Mesendoderm (in vitro differentiated cells): ENCODE results near the gene SFI1.

ENCODE experiments used
- DNase-seq: peaks from one replicate; pipeline ENCODE4 v3.0.0; 2013
- H2AK5ac ChIP-seq: 2 replicates; pipeline ENCODE4 v1.6.1; 2013; ENCODE audit warnings: low read length, inconsistent platforms
- H2BK120ac ChIP-seq: 2 replicates; pipeline ENCODE4 v1.6.1; 2013; ENCODE audit warnings: low read depth, mild to moderate bottlenecking, low read length, moderate library complexity, mixed read lengths
- H2BK15ac ChIP-seq: replicated peaks from 2 replicates; pipeline ENCODE4 v1.6.1; 2013; ENCODE audit warnings: low read depth, mild to moderate bottlenecking, moderate library complexity
- H2BK5ac ChIP-seq: 2 replicates; pipeline ENCODE4 v1.6.1; 2013; ENCODE audit warnings: low read length, inconsistent platforms
- H3K18ac ChIP-seq: 2 replicates; pipeline ENCODE4 v1.6.1; 2013; ENCODE audit warnings: mild to moderate bottlenecking, low read length, mixed read lengths
- H3K23ac ChIP-seq: one replicate; pipeline ENCODE4 v1.6.1; 2013; ENCODE audit warnings: low read length
- H3K27ac ChIP-seq: 2 replicates; pipeline ENCODE4 v1.5.1; 2013; ENCODE audit warnings: low read depth, mild to moderate bottlenecking, inconsistent platforms, low read length, moderate library complexity
- H3K27me3 ChIP-seq: 2 replicates; pipeline ENCODE4 v1.6.1; 2013; ENCODE audit warnings: low read length, control low read depth, mild to moderate bottlenecking, inconsistent platforms; ENCODE audit not compliant: insufficient read depth, poor library complexity
- H3K36me3 ChIP-seq: 2 replicates; pipeline ENCODE4 v1.6.1; 2013; ENCODE audit warnings: low read length, inconsistent platforms; ENCODE audit not compliant: control insufficient read depth, insufficient read depth
- H3K4ac ChIP-seq: one replicate; pipeline ENCODE4 v1.6.1; 2013; ENCODE audit warnings: low read depth, mild to moderate bottlenecking, low read length, moderate library complexity
- H3K4me1 ChIP-seq: 2 replicates; pipeline ENCODE4 v1.6.1; 2013; ENCODE audit warnings: low read depth, low read length, inconsistent platforms; ENCODE audit not compliant: control insufficient read depth
- H3K4me2 ChIP-seq: 2 replicates; pipeline ENCODE4 v1.6.1; 2013; ENCODE audit warnings: low read length
- H3K4me3 ChIP-seq: 2 replicates; pipeline ENCODE4 v1.5.1; 2013; ENCODE audit warnings: mild to moderate bottlenecking, low read length
- H3K56ac ChIP-seq: one replicate; pipeline ENCODE4 v1.6.1; 2013; ENCODE audit warnings: low read length
- H3K79me1 ChIP-seq: 2 replicates; pipeline ENCODE4 v1.6.1; 2013; ENCODE audit warnings: low read length, inconsistent platforms
- H3K79me2 ChIP-seq: 2 replicates; pipeline ENCODE4 v1.6.1; 2013; ENCODE audit warnings: mild to moderate bottlenecking, low read length; ENCODE audit not compliant: control insufficient read depth, insufficient read depth
- H3K9ac ChIP-seq: 2 replicates; pipeline ENCODE4 v1.6.1; 2013; ENCODE audit warnings: low read length, inconsistent platforms
- H4K5ac ChIP-seq: one replicate; pipeline ENCODE4 v1.6.1; 2013; ENCODE audit warnings: low read length
- H4K8ac ChIP-seq: one replicate; pipeline ENCODE4 v1.6.1; 2013; ENCODE audit warnings: low read depth, mild to moderate bottlenecking, control low read depth, low read length, moderate library complexity
- WGBS: extraction: QIAGEN DNeasy Blood & Tissue Kit; methylation state at CpG from one replicate; pipeline ENCODE4 v1.1.7; 2013; ENCODE audit warnings: low lambda C conversion rate, missing lambda C conversion rate; ENCODE audit not compliant: insufficient coverage; ENCODE audit errors: extremely low coverage; 5-methylcytosine and 5-hydroxymethylcytosine counted together

The SFI1 gene

GRCh38 chr22:31609716-31610115 lies 113.4 kb downstream of the SFI1 start:
- no CpG with 5 or more reads among the region's 10 CpGs for WGBS
- H3K9ac ChIP-seq = no peak overlapping the region
- DNase-seq = no peak

GRCh38 chr22:31610611-31611010 lies 114.3 kb downstream of the SFI1 start:
- no peak overlapping the region for H3K18ac ChIP-seq
- no peak overlapping the region for H3K23ac ChIP-seq
- H3K4me3 ChIP-seq = no peak overlapping the region
- no peak overlapping the region for H4K5ac ChIP-seq
- H2BK120ac ChIP-seq = no peak overlapping the region
- no peak overlapping the region for H3K4ac ChIP-seq
- H3K56ac ChIP-seq = no peak overlapping the region
- no peak overlapping the region for H3K4me2 ChIP-seq
- no peak for DNase-seq
- no peak overlapping the region for H2BK5ac ChIP-seq
- no peaks in the 10 kb centered on the region for H3K4me1 ChIP-seq
- H3K79me2 ChIP-seq = no peaks in the 10 kb centered on the region
- no peaks in the 10 kb centered on the region for H3K27me3 ChIP-seq
- no CpG with 5 or more reads among the region's 6 CpGs for WGBS
- no peak overlapping the region for H3K27ac ChIP-seq
- H3K79me1 ChIP-seq = no peaks in the 10 kb centered on the region
- no peak overlapping the region for H2BK15ac ChIP-seq
- H4K8ac ChIP-seq = no peak overlapping the region
- no peaks in the 10 kb centered on the region for H3K36me3 ChIP-seq
- no peak overlapping the region for H2AK5ac ChIP-seq
- H3K9ac ChIP-seq = no peak overlapping the region

More at GRCh38 chr22:31609716-31610115, 113.4 kb downstream of the SFI1 start:
- Histone ChIP-seq H3K36me3 (no peaks in the 10 kb centered on the region), H2BK5ac (no peak overlapping the region), H3K79me2 (no peaks in the 10 kb centered on the region), H4K5ac (no peak overlapping the region), H3K4me2 (no peak overlapping the region), H3K18ac (no peak overlapping the region), H2AK5ac (no peak overlapping the region), H3K27me3 (no peaks in the 10 kb centered on the region), H4K8ac (no peak overlapping the region), H3K4ac (no peak overlapping the region), H3K4me1 (no peaks in the 10 kb centered on the region), H3K4me3 (no peak overlapping the region), H2BK120ac (no peak overlapping the region), H3K79me1 (no peaks in the 10 kb centered on the region), H2BK15ac (no peak overlapping the region), H3K27ac (no peak overlapping the region), H3K23ac (no peak overlapping the region), H3K56ac (no peak overlapping the region)

GRCh38 chr22:31611061-31611760 lies 114.9 kb downstream of the SFI1 start:
- Histone ChIP-seq H2BK5ac (no peak overlapping the region), H3K79me2 (no peaks in the 10 kb centered on the region), H3K36me3 (no peaks in the 10 kb centered on the region), H3K4me2 (no peak overlapping the region), H3K79me1 (no peaks in the 10 kb centered on the region), H3K4me1 (no peaks in the 10 kb centered on the region), H3K27ac (no peak overlapping the region), H3K4me3 (no peak overlapping the region), H3K23ac (no peak overlapping the region), H3K56ac (no peak overlapping the region), H4K5ac (no peak overlapping the region), H3K9ac (no peak overlapping the region), H2BK120ac (no peak overlapping the region), H3K27me3 (no peaks in the 10 kb centered on the region), H4K8ac (no peak overlapping the region), H3K18ac (no peak overlapping the region), H2AK5ac (no peak overlapping the region), H2BK15ac (no peak overlapping the region), H3K4ac (no peak overlapping the region)
- no CpG with 5 or more reads among the region's 16 CpGs for WGBS
- no peak for DNase-seq

- H3K27ac ChIP-seq = no peak overlapping the region
- no peak overlapping the region for H2AK5ac ChIP-seq
- no peaks in the 10 kb centered on the region for H3K79me1 ChIP-seq
- no peaks in the 10 kb centered on the region for H3K4me1 ChIP-seq
- no peak overlapping the region for H3K18ac ChIP-seq
- no peak overlapping the region for H2BK5ac ChIP-seq
- DNase-seq = no peak
- no peak overlapping the region for H3K23ac ChIP-seq
- no peaks in the 10 kb centered on the region for H3K79me2 ChIP-seq
- H3K27me3 ChIP-seq = no peaks in the 10 kb centered on the region
- H3K4ac ChIP-seq = no peak overlapping the region
- H3K4me2 ChIP-seq = no peak overlapping the region
- H3K4me3 ChIP-seq = no peak overlapping the region
- no peak overlapping the region for H3K56ac ChIP-seq
- H3K36me3 ChIP-seq = peaks cover 2% of the 10 kb centered on the region
- WGBS = no CpG with 5 or more reads among the region's 12 CpGs
- H4K8ac ChIP-seq = no peak overlapping the region
- H2BK15ac ChIP-seq = no peak overlapping the region
- no peak overlapping the region for H4K5ac ChIP-seq
- no peak overlapping the region for H3K9ac ChIP-seq
- H2BK120ac ChIP-seq = no peak overlapping the region
Measured at GRCh38 chr22:31612891-31613285, 116.6 kb downstream of the SFI1 start.

GRCh38 chr22:31613286-31613903 lies 117.1 kb downstream of the SFI1 start:
- Histone ChIP-seq H2BK120ac (no peak overlapping the region), H3K36me3 (peaks cover 2% of the 10 kb centered on the region), H2AK5ac (no peak overlapping the region), H3K56ac (no peak overlapping the region), H3K4me1 (no peaks in the 10 kb centered on the region), H2BK15ac (no peak overlapping the region), H3K79me2 (no peaks in the 10 kb centered on the region), H2BK5ac (no peak overlapping the region), H3K18ac (no peak overlapping the region), H3K4me2 (no peak overlapping the region), H3K4me3 (no peak overlapping the region), H3K79me1 (no peaks in the 10 kb centered on the region), H3K4ac (no peak overlapping the region), H4K5ac (no peak overlapping the region), H3K27ac (no peak overlapping the region), H3K27me3 (no peaks in the 10 kb centered on the region), H4K8ac (no peak overlapping the region), H3K9ac (no peak overlapping the region), H3K23ac (no peak overlapping the region)
- no CpG with 5 or more reads among the region's 23 CpGs for WGBS
- DNase-seq = no peak

GRCh38 chr22:31613904-31614296 lies 117.6 kb downstream of the SFI1 start:
- H3K4me1 ChIP-seq = no peaks in the 10 kb centered on the region
- H3K36me3 ChIP-seq = peaks cover 2% of the 10 kb centered on the region
- H3K23ac ChIP-seq = no peak overlapping the region
- H3K4me3 ChIP-seq = no peak overlapping the region
- no peak overlapping the region for H2AK5ac ChIP-seq
- H3K4me2 ChIP-seq = no peak overlapping the region
- H3K4ac ChIP-seq = no peak overlapping the region
- no peak overlapping the region for H4K5ac ChIP-seq
- H3K18ac ChIP-seq = no peak overlapping the region
- H3K27me3 ChIP-seq = no peaks in the 10 kb centered on the region
- no peak overlapping the region for H2BK5ac ChIP-seq
- no peaks in the 10 kb centered on the region for H3K79me1 ChIP-seq
- no peak overlapping the region for H2BK120ac ChIP-seq
- DNase-seq = no peak
- no peak overlapping the region for H4K8ac ChIP-seq
- no peak overlapping the region for H3K27ac ChIP-seq
- no peak overlapping the region for H2BK15ac ChIP-seq
- H3K56ac ChIP-seq = no peak overlapping the region
- WGBS = no CpG with 5 or more reads among the region's 10 CpGs
- no peak overlapping the region for H3K9ac ChIP-seq
- no peaks in the 10 kb centered on the region for H3K79me2 ChIP-seq
